ENCODE data around the gene VRK2.

- TF ChIP-seq CTCF (IDR thresholded peaks at IDR 0.05), result no peak
- no peak for TF ChIP-seq EP300 (IDR thresholded peaks at IDR 0.05)
- TF ChIP-seq POLR2A (IDR thresholded peaks at IDR 0.05), result no peak
Observed at GRCh38 chr2:58122540-58122939, 75.9 kb downstream of the VRK2 start.
